C4-2B (cell line): ENCODE data around the gene FEV.

Experiments used
- ZFX ChIP-seq: fragments of 450-650 bp; IDR thresholded peaks from 2 replicates; pipeline ENCODE4 v1.6.1; 2017
- TF ChIP-seq, protein P1 (sequence below): fragments of 450-650 bp; conservative IDR thresholded peaks from 2 replicates; pipeline ENCODE4 v1.5.1; 2017; ENCODE audit warnings: mild to moderate bottlenecking

DNA sequence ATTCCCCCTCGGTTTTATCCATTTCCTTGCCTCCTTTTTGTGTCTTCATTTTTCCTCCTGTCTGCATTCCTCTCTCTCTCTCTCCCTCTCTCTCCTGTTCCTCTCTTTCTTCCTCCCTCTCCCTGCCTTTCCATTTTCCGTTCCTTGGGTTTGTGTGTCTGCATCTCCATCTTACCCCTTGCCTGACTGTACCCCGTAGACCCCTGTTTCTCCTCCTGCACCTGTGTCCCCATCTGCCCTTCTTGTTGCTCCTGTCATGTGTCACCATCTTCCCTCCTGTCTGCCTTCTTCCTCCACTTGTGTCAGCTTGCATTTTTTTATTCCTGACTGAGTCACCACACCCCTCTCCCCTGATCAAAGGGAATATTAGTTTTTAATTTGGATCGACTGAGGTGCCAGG is 23.8 kb downstream of the FEV start:
- TF ChIP-seq, protein P1, sequence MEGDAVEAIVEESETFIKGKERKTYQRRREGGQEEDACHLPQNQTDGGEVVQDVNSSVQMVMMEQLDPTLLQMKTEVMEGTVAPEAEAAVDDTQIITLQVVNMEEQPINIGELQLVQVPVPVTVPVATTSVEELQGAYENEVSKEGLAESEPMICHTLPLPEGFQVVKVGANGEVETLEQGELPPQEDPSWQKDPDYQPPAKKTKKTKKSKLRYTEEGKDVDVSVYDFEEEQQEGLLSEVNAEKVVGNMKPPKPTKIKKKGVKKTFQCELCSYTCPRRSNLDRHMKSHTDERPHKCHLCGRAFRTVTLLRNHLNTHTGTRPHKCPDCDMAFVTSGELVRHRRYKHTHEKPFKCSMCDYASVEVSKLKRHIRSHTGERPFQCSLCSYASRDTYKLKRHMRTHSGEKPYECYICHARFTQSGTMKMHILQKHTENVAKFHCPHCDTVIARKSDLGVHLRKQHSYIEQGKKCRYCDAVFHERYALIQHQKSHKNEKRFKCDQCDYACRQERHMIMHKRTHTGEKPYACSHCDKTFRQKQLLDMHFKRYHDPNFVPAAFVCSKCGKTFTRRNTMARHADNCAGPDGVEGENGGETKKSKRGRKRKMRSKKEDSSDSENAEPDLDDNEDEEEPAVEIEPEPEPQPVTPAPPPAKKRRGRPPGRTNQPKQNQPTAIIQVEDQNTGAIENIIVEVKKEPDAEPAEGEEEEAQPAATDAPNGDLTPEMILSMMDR = no peak
- TF ChIP-seq ZFX = no peak
